Non-pigmented ciliary epithelial cell (primary cell): ENCODE data around the gene PELO.

Experiments used
- DNase-seq: peaks from one replicate; pipeline ENCODE4 v3.0.0-alpha.2; 2010; ENCODE audit warnings: low read depth

The PELO gene

GRCh38 chr5:52772668-52773067, 15.0 kb upstream of the PELO start:
- DNase-seq: no peak

GRCh38 chr5:52773342-52773741, 14.4 kb upstream of the PELO start:
- no peak for DNase-seq

GRCh38 chr5:52774005-52774410, 13.7 kb upstream of the PELO start:
- no peak for DNase-seq

GRCh38 chr5:52776116-52776515, 11.6 kb upstream of the PELO start:
- no peak for DNase-seq

GRCh38 chr5:52777186-52777585, 10.5 kb upstream of the PELO start:
- no peak for DNase-seq

- no peak for DNase-seq
Measured at GRCh38 chr5:52778781-52779180, 8.9 kb upstream of the PELO start.

GRCh38 chr5:52779213-52779612, 8.5 kb upstream of the PELO start:
- no peak for DNase-seq

- DNase-seq: no peak
Measured at GRCh38 chr5:52783226-52783959, 4.3 kb upstream of the PELO start.

GRCh38 chr5:52784737-52785136, 3.0 kb upstream of the PELO start:
- no peak for DNase-seq

GRCh38 chr5:52786391-52786790, 1.3 kb upstream of the PELO start:
- DNase-seq: no peak

- no peak for DNase-seq
Measured at GRCh38 chr5:52786949-52787599, 642 bp upstream of the PELO start.

- DNase-seq: no peak
Measured at GRCh38 chr5:52788505-52788821, 747 bp downstream of the PELO start.

- no peak for DNase-seq
Measured at GRCh38 chr5:52789378-52789777, 1.7 kb downstream of the PELO start.

- DNase-seq: no peak
Measured at GRCh38 chr5:52789851-52790250, 2.1 kb downstream of the PELO start.

- no peak for DNase-seq
Measured at GRCh38 chr5:52791366-52791765, 3.6 kb downstream of the PELO start.

GRCh38 chr5:52794519-52794918, 6.8 kb downstream of the PELO start:
- no peak for DNase-seq

GRCh38 chr5:52796031-52796430, 8.3 kb downstream of the PELO start:
- DNase-seq: no peak

- no peak for DNase-seq
Measured at GRCh38 chr5:52796516-52797103, 8.9 kb downstream of the PELO start.

GRCh38 chr5:52798938-52799337, 11.2 kb downstream of the PELO start:
- DNase-seq: no peak

GRCh38 chr5:52799358-52799982, 11.8 kb downstream of the PELO start:
- DNase-seq: no peak

- DNase-seq: no peak
Measured at GRCh38 chr5:52799983-52800393, 12.3 kb downstream of the PELO start.

GRCh38 chr5:52800394-52801213, 12.9 kb downstream of the PELO start:
- no peak for DNase-seq
